ENCODE data around the gene LIG1. TPM values are rescaled to one million over a fixed set of nuclear protein-coding genes. Genes with fewer than 3 reads are reported as not detected.

LIG1 gene
- total RNA-seq (25.9 TPM), polyA plus RNA-seq (ENCODE audit: insufficient read depth, low read depth, low replicate concordance) (14.0 TPM)
- long read RNA-seq, donor 1, partial matches to known transcripts, result 0 of 4 reads
- long read RNA-seq, donor 1, other reads (novel, unspliced or antisense), result 0 of 4 reads
- long read RNA-seq, donor 2, partial matches to known transcripts, result 0 of 2 reads
- long read RNA-seq, donor 2, other reads (novel, unspliced or antisense), result 0 of 2 reads
- long read RNA-seq, donor 3, partial matches to known transcripts, result 0 of 3 reads
- long read RNA-seq, donor 3, other reads (novel, unspliced or antisense), result 0 of 3 reads
- long read RNA-seq, donor 4, partial matches to known transcripts, result 0 of 2 reads
- long read RNA-seq, donor 4, other reads (novel, unspliced or antisense), result 0 of 2 reads
- long read RNA-seq, donor 5, result 0 reads
- long read RNA-seq, donor 6, partial matches to known transcripts, result 0 of 1 reads
- long read RNA-seq, donor 6, other reads (novel, unspliced or antisense), result 0 of 1 reads
- long read RNA-seq, donor 7, transcript LIG1-201 (28 exons, 3,384 nt), result major isoform, 5 of 20 reads
- long read RNA-seq, donor 7, partial matches to known transcripts, result 12 of 20 reads
- long read RNA-seq, donor 7, other reads (novel, unspliced or antisense), result 3 of 20 reads
- long read RNA-seq, donor 8, partial matches to known transcripts, result 0 of 2 reads
- long read RNA-seq, donor 8, other reads (novel, unspliced or antisense), result 0 of 2 reads
- long read RNA-seq, donor 9, partial matches to known transcripts, result 0 of 1 reads
- long read RNA-seq, donor 9, other reads (novel, unspliced or antisense), result 0 of 1 reads
- long read RNA-seq, donor 10, partial matches to known transcripts, result 0 of 2 reads
- long read RNA-seq, donor 10, other reads (novel, unspliced or antisense), result 0 of 2 reads

GRCh38 chr19:48169939-48170803 is at the start of gene LIG1, which contains the start of gene ZSWIM9:
Gene LIG1, minus strand, starts transcription at chr19:48170344. Its CDS starts 4,778 bp downstream, at chr19:48165566.
Gene ZSWIM9, plus strand, starts transcription at chr19:48170680. Its CDS starts 1,123 bp downstream, at chr19:48171803.
- Histone ChIP-seq H3K36me3 (ENCODE audit: control insufficient read depth in 2 of 3, insufficient read depth in 3 of 3, low read length in 3 of 3) (peaks cover 2 to 11% (median 6%) of the 10 kb centered on the region in 3 donors), H3K9ac (ENCODE audit: low read length in 3 of 3) (peak within 1 kb of the TSS; percentile 65 to 92 (median 90)), H3K27ac (ENCODE audit: low read depth in 2 of 2, low read length in 2 of 2) (peak within 1 kb of the TSS; percentile 96 to 98), H3K4me1 (ENCODE audit: control insufficient read depth in 2 of 3, insufficient read depth in 2 of 3, low read depth in 1 of 3, low read length in 3 of 3) (peaks cover 0 to 9% (median 6%) of the 10 kb centered on the region in 3 donors), H3K4me3 (ENCODE audit: low read length in 3 of 3) (peak within 1 kb of the TSS; percentile 85 to 96 (median 86)), H3K9me3 (ENCODE audit: control insufficient read depth in 2 of 3, insufficient read depth in 1 of 3, low read length in 3 of 3) (no peaks in the 10 kb centered on the region), H3K27me3 (ENCODE audit: control insufficient read depth, insufficient read depth, low read length) (no peaks in the 10 kb centered on the region)
- intact Hi-C loops (cut with DNase I), result no loop called here
- DNase-seq, result peak; percentile 97 to 99 (median 98)
- TF ChIP-seq CTCF (IDR thresholded peaks at IDR 0.05; ENCODE audit: borderline replicate concordance, extremely low read depth, insufficient read depth), result no peak
- no peak for FAIRE-seq

DNA sequence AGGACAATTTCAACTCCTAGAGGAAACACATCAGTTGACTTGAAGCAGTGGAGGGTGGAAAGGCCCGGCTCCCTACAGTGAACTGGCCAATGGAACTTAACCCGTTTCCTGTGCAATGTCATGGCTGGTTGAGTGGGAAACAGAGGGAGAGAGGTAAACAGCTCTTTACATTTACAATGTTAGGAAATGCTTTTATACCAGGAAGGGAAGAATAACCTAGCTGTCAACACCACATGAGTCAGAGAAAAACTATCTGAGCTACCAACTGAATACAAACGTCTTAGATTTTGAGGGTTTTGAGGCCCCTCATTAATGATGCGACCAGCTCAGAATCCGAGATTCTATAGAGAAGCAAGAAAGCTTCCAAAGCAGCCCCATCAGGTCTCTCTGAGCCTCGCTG is 48.9 kb upstream of the LIG1 start:
- peaks cover 0 to 6% (median 0%) of the 10 kb centered on the region in 3 donors for H3K36me3 ChIP-seq (ENCODE audit: control insufficient read depth in 2 of 3, insufficient read depth in 3 of 3, low read length in 3 of 3)
- no peaks in the 10 kb centered on the region for H3K9me3 ChIP-seq (ENCODE audit: control insufficient read depth in 2 of 3, insufficient read depth in 1 of 3, low read length in 3 of 3)
- no peak overlapping the region for H3K9ac ChIP-seq (ENCODE audit: low read length in 3 of 3)
- no peaks in the 10 kb centered on the region for H3K4me1 ChIP-seq (ENCODE audit: control insufficient read depth in 2 of 3, insufficient read depth in 2 of 3, low read depth in 1 of 3, low read length in 3 of 3)
- no peak for FAIRE-seq
- intact Hi-C loops (cut with DNase I), result no loop called here
- no peaks in the 10 kb centered on the region for H3K27me3 ChIP-seq (ENCODE audit: control insufficient read depth, insufficient read depth, low read length)
- peak in 1 of 5 donors; percentile 35 for DNase-seq
- TF ChIP-seq CTCF (IDR thresholded peaks at IDR 0.05; ENCODE audit: borderline replicate concordance, extremely low read depth, insufficient read depth), result no peak
- H3K27ac ChIP-seq (ENCODE audit: low read depth in 2 of 2, low read length in 2 of 2), result no peak overlapping the region
- no peak overlapping the region for H3K4me3 ChIP-seq (ENCODE audit: low read length in 3 of 3)

GRCh38 chr19:48216933-48217332 is 46.8 kb upstream of the LIG1 start:
- DNase-seq, result no peak
- Histone ChIP-seq H3K9ac (ENCODE audit: low read length in 3 of 3) (no peak overlapping the region), H3K4me3 (ENCODE audit: low read length in 3 of 3) (no peak overlapping the region), H3K27ac (ENCODE audit: low read depth in 2 of 2, low read length in 2 of 2) (no peak overlapping the region), H3K27me3 (ENCODE audit: control insufficient read depth, insufficient read depth, low read length) (no peaks in the 10 kb centered on the region), H3K9me3 (ENCODE audit: control insufficient read depth in 2 of 3, insufficient read depth in 1 of 3, low read length in 3 of 3) (no peaks in the 10 kb centered on the region), H3K4me1 (ENCODE audit: control insufficient read depth in 2 of 3, insufficient read depth in 2 of 3, low read depth in 1 of 3, low read length in 3 of 3) (no peaks in the 10 kb centered on the region), H3K36me3 (ENCODE audit: control insufficient read depth in 2 of 3, insufficient read depth in 3 of 3, low read length in 3 of 3) (peaks cover 0 to 7% (median 6%) of the 10 kb centered on the region in 3 donors)
- no peak for TF ChIP-seq CTCF (IDR thresholded peaks at IDR 0.05; ENCODE audit: borderline replicate concordance, extremely low read depth, insufficient read depth)
- intact Hi-C loops (cut with DNase I), result no loop called here
- no peak for FAIRE-seq

All from kidney (tissue), 22 donors.